ENCODE measurements around the gene FAM20C. TPM values are rescaled to one million over a fixed set of nuclear protein-coding genes. Genes with fewer than 3 reads are reported as not detected.

FAM20C gene
- total RNA-seq, 1 experiment from 2014 or later: 62.4 TPM

- no peak overlapping the region for H3K4me3 ChIP-seq (ENCODE audit: low read depth in 2 of 2, low read length in 2 of 2)
- CTCF ChIA-PET: no interaction called here
- H3K9me3 ChIP-seq (ENCODE audit: control insufficient read depth, insufficient read depth, low read depth, low read length): no peaks in the 10 kb centered on the region
- TF ChIP-seq REST (IDR thresholded peaks at IDR 0.05; ENCODE audit: insufficient read depth in 1 of 2, low read depth in 2 of 2, low read length in 1 of 2) (no peak), SIN3A (IDR thresholded peaks at IDR 0.05; ENCODE audit: borderline replicate concordance, insufficient read depth, low read depth, low read length) (no peak), TCF7L2 (IDR thresholded peaks at IDR 0.05; ENCODE audit: low read depth, low read length) (no peak), POLR2AphosphoS5 (IDR thresholded peaks at IDR 0.05; ENCODE audit: low read depth, low read length) (no peak)
- intact Hi-C loops (cut with micrococcal nuclease; ENCODE audit: unreplicated experiment) (no loop called here), in situ Hi-C loops (cut with HindIII; ENCODE audit: low pct_unique_long_range_greater_than_20kb, low sequenced_read_pairs) (no loop called here)
- no peak for DNase-seq (ENCODE audit: low read depth, low spot score)
- no peak overlapping the region for H3K27ac ChIP-seq (ENCODE audit: low read length)
- ATAC-seq: no peak
- no peaks in the 10 kb centered on the region for H3K27me3 ChIP-seq (ENCODE audit: control insufficient read depth, insufficient read depth, low read length)
- no TSS peak for BruUV-seq (replicated peaks)
- H3K4me1 ChIP-seq (ENCODE audit: control insufficient read depth, insufficient read depth, low read length): no peaks in the 10 kb centered on the region
- no peaks in the 10 kb centered on the region for H3K36me3 ChIP-seq (ENCODE audit: control insufficient read depth, insufficient read depth, low read length)
- POLR2A ChIA-PET: no interaction called here
These were observed 7.8 kb upstream of the FAM20C start for GRCh38 chr7:184294-185264.

GRCh38 chr7:186516-187113 is 5.8 kb upstream of the FAM20C start:
- ATAC-seq: no peak
- H3K27ac ChIP-seq (ENCODE audit: low read length): no peak overlapping the region
- TF ChIP-seq REST (IDR thresholded peaks at IDR 0.05; ENCODE audit: insufficient read depth in 1 of 2, low read depth in 2 of 2, low read length in 1 of 2) (no peak), POLR2AphosphoS5 (IDR thresholded peaks at IDR 0.05; ENCODE audit: low read depth, low read length) (no peak), SIN3A (IDR thresholded peaks at IDR 0.05; ENCODE audit: borderline replicate concordance, insufficient read depth, low read depth, low read length) (no peak), TCF7L2 (IDR thresholded peaks at IDR 0.05; ENCODE audit: low read depth, low read length) (no peak)
- TF ChIP-seq, protein P1, sequence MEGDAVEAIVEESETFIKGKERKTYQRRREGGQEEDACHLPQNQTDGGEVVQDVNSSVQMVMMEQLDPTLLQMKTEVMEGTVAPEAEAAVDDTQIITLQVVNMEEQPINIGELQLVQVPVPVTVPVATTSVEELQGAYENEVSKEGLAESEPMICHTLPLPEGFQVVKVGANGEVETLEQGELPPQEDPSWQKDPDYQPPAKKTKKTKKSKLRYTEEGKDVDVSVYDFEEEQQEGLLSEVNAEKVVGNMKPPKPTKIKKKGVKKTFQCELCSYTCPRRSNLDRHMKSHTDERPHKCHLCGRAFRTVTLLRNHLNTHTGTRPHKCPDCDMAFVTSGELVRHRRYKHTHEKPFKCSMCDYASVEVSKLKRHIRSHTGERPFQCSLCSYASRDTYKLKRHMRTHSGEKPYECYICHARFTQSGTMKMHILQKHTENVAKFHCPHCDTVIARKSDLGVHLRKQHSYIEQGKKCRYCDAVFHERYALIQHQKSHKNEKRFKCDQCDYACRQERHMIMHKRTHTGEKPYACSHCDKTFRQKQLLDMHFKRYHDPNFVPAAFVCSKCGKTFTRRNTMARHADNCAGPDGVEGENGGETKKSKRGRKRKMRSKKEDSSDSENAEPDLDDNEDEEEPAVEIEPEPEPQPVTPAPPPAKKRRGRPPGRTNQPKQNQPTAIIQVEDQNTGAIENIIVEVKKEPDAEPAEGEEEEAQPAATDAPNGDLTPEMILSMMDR (IDR thresholded peaks at IDR 0.05): no peak
- POLR2A ChIA-PET: no interaction called here
- H3K27me3 ChIP-seq (ENCODE audit: control insufficient read depth, insufficient read depth, low read length): no peaks in the 10 kb centered on the region
- no peaks in the 10 kb centered on the region for H3K36me3 ChIP-seq (ENCODE audit: control insufficient read depth, insufficient read depth, low read length)
- H3K9me3 ChIP-seq (ENCODE audit: control insufficient read depth, insufficient read depth, low read depth, low read length): no peaks in the 10 kb centered on the region
- no peak for DNase-seq (ENCODE audit: low read depth, low spot score)
- no TSS peak for BruUV-seq (replicated peaks)
- H3K4me3 ChIP-seq (ENCODE audit: low read depth in 2 of 2, low read length in 2 of 2): no peak overlapping the region
- in situ Hi-C loops (cut with HindIII; ENCODE audit: low pct_unique_long_range_greater_than_20kb, low sequenced_read_pairs): no loop called here
- intact Hi-C loops (cut with micrococcal nuclease; ENCODE audit: unreplicated experiment): no loop called here
- CTCF ChIA-PET: no interaction called here
- peaks cover 5% of the 10 kb centered on the region for H3K4me1 ChIP-seq (ENCODE audit: control insufficient read depth, insufficient read depth, low read length)

All from Panc1 (cell line).